Loucy (cell line): Measurements from ENCODE around the gene FAM24B.
"Not testable (repeated sequence)": the region's sequence is repeated elsewhere in the genome, so short reads cannot be mapped to it uniquely, and the experiment has no call there.

Experiments used
- H2AFZ ChIP-seq: fragments of 200-600 bp; sonication (generic); 2 replicates; pipeline ENCODE4 v1.6.0; 2016; ENCODE audit warnings: antibody characterized with exemption, mild to moderate bottlenecking, low read length, moderate library complexity
- H3F3A ChIP-seq: fragments of 200-600 bp; 2 replicates; pipeline ENCODE4 v1.6.0; 2016; ENCODE audit warnings: antibody characterized with exemption, low read depth, mild to moderate bottlenecking
- H3K27me3 ChIP-seq: fragments of 200-600 bp; sonication (generic); 2 replicates; pipeline ENCODE4 v1.6.1; 2014; ENCODE audit warnings: low read length, mild to moderate bottlenecking; ENCODE audit not compliant: insufficient read depth, poor library complexity, severe bottlenecking
- H3K36me3 ChIP-seq: fragments of 200-600 bp; sonication (generic); 2 replicates; pipeline ENCODE4 v1.6.1; 2016; ENCODE audit warnings: low read length; ENCODE audit not compliant: insufficient read depth
- H3K4me1 ChIP-seq: fragments of 200-600 bp; sonication (generic); 2 replicates; pipeline ENCODE4 v1.5.1; 2014; ENCODE audit warnings: low read length, mild to moderate bottlenecking; ENCODE audit not compliant: insufficient read depth, poor library complexity, severe bottlenecking
- H3K4me2 ChIP-seq: fragments of 200-600 bp; sonication (generic); 2 replicates; pipeline ENCODE4 v1.6.0; 2014; ENCODE audit warnings: antibody characterized with exemption, low read length, low read depth, mild to moderate bottlenecking; ENCODE audit not compliant: poor library complexity, severe bottlenecking
- H3K4me3 ChIP-seq: fragments of 200-600 bp; sonication (generic); 2 replicates; pipeline ENCODE4 v1.5.1; 2014; ENCODE audit warnings: low read length, mild to moderate bottlenecking, mixed read lengths; ENCODE audit not compliant: poor library complexity, severe bottlenecking
- H3K79me2 ChIP-seq: fragments of 200-600 bp; sonication (generic); 2 replicates; pipeline ENCODE4 v1.6.1; 2014; ENCODE audit warnings: low read length; ENCODE audit not compliant: insufficient read depth
- H3K9ac ChIP-seq: fragments of 200-600 bp; sonication (generic); 2 replicates; pipeline ENCODE4 v1.6.0; 2014; ENCODE audit warnings: mild to moderate bottlenecking, low read depth, low read length, moderate library complexity; ENCODE audit not compliant: poor library complexity, severe bottlenecking
- H3K9me2 ChIP-seq: fragments of 200-600 bp; sonication (generic); replicated peaks from 2 replicates; pipeline ENCODE4 v1.6.1; 2016; ENCODE audit warnings: low read depth, low read length, mixed read lengths
- H3K9me3 ChIP-seq: fragments of 200-600 bp; sonication (generic); 2 replicates; pipeline ENCODE4 v1.6.1; 2014; ENCODE audit warnings: mild to moderate bottlenecking, antibody characterized with exemption, low read length, low read depth; ENCODE audit not compliant: insufficient read depth
- H4K20me1 ChIP-seq: fragments of 200-600 bp; sonication (generic); 2 replicates; pipeline ENCODE4 v1.6.0; 2014; ENCODE audit warnings: antibody characterized with exemption, low read length, mild to moderate bottlenecking; ENCODE audit not compliant: insufficient read depth, poor library complexity, severe bottlenecking
- EZH2phosphoT487 ChIP-seq: fragments of 200-600 bp; IDR thresholded peaks from 2 replicates; pipeline ENCODE4 v1.6.1; 2018; ENCODE audit warnings: antibody characterized with exemption, mild to moderate bottlenecking, moderate library complexity, borderline replicate concordance
- TF ChIP-seq, protein P1 (sequence below): fragments of 200-600 bp; sonication (generic); conservative IDR thresholded peaks from 2 replicates; pipeline ENCODE4 v1.5.1; 2014; ENCODE audit warnings: mild to moderate bottlenecking, antibody characterized with exemption, low read length

The FAM24B gene

DNA sequence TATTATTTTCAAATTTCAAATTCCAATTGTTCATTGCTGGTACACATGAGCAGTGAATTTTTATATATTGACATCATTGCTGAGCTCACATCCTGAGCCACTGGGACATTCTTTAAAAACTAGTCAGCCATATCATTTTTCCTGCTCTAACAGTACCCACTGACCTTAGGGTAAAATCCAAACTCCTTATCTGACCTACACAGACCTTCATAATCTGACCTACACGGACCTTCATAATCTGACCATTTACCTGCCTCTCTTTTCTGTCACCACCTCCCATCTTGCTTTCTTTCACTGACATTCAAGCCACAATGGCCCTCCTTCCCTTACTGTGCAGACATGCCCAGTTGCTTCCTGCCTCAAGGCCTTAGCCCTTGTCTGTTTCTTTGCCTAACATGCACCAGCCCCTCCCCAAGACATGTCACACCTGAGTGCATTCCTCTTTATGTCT, 17.6 kb downstream of the FAM24B start:
- peaks cover 96% of the 10 kb centered on the region for H3K79me2 ChIP-seq
- peaks cover 19% of the 10 kb centered on the region; the same call in 1 of the 2 replicates for H3K36me3 ChIP-seq
- no peak overlapping the region for H3K4me3 ChIP-seq
- no peak overlapping the region for H2AFZ ChIP-seq
- peaks cover 6% of the 10 kb centered on the region for H3K9me3 ChIP-seq
- TF ChIP-seq, protein P1, sequence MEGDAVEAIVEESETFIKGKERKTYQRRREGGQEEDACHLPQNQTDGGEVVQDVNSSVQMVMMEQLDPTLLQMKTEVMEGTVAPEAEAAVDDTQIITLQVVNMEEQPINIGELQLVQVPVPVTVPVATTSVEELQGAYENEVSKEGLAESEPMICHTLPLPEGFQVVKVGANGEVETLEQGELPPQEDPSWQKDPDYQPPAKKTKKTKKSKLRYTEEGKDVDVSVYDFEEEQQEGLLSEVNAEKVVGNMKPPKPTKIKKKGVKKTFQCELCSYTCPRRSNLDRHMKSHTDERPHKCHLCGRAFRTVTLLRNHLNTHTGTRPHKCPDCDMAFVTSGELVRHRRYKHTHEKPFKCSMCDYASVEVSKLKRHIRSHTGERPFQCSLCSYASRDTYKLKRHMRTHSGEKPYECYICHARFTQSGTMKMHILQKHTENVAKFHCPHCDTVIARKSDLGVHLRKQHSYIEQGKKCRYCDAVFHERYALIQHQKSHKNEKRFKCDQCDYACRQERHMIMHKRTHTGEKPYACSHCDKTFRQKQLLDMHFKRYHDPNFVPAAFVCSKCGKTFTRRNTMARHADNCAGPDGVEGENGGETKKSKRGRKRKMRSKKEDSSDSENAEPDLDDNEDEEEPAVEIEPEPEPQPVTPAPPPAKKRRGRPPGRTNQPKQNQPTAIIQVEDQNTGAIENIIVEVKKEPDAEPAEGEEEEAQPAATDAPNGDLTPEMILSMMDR = no peak
- TF ChIP-seq EZH2phosphoT487 = no peak
- no peaks in the 10 kb centered on the region for H3K27me3 ChIP-seq
- no peaks in the 10 kb centered on the region for H3K9me2 ChIP-seq
- no peak overlapping the region for H3K9ac ChIP-seq
- H4K20me1 ChIP-seq = peaks cover 75% of the 10 kb centered on the region
- peak overlapping the region; percentile 23 for H3K4me2 ChIP-seq
- peaks cover 4% of the 10 kb centered on the region for H3K4me1 ChIP-seq
- no peaks in the 10 kb centered on the region for H3F3A ChIP-seq

DNA sequence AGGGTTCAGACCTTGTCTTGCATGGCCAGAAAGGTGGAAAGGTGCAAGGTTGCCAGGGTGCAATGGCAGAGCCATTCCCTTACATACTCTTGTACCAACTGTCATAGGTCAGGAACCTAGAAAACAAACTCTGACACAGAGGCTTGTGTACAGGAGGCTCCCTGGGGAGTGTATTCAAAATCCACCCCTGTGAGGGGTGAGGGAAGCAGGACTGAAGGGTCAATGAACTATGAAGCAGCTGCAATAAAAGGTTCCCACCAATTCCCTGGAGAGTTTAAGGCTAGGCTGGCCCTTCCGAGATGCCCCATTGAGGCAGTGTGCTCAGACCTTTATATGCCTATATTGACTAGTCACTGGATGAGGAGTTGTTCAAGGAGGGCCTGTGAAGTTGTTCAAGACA, 19.9 kb downstream of the FAM24B start:
- TF ChIP-seq EZH2phosphoT487 = no peak
- TF ChIP-seq, protein P1 = no peak
- H3K4me3 ChIP-seq = no peak overlapping the region
- no peak overlapping the region for H3K4me2 ChIP-seq
- H3F3A ChIP-seq = no peaks in the 10 kb centered on the region
- no peaks in the 10 kb centered on the region for H3K9me2 ChIP-seq
- H3K9ac ChIP-seq = no peak overlapping the region
- H4K20me1 ChIP-seq = peaks cover 74% of the 10 kb centered on the region
- peaks cover 91% of the 10 kb centered on the region for H3K79me2 ChIP-seq
- H3K27me3 ChIP-seq = no peaks in the 10 kb centered on the region
- peaks cover 4% of the 10 kb centered on the region for H3K4me1 ChIP-seq
- peaks cover 29% of the 10 kb centered on the region; the same call in 1 of the 2 replicates for H3K36me3 ChIP-seq
- no peak overlapping the region for H2AFZ ChIP-seq
- no peaks in the 10 kb centered on the region for H3K9me3 ChIP-seq

DNA sequence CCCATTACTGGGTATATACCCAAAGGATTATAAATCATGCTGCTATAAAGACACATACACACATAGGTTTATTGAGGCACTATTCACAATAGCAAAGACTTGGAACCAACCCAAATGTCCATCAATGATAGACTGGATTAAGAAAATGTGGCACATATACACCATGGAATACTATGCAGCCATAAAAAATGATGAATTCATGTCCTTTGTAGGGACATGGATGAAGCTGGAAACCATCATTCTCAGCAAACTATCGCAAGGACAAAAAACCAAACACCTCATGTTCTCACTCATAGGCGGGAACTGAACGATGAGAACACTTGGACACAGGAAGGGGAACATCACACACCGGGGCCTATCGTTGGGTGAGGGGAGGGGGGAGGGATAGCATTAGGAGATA, 21.3 kb downstream of the FAM24B start:
- Histone ChIP-seq H3K79me2 (peaks cover 76% of the 10 kb centered on the region), H4K20me1 (peaks cover 62% of the 10 kb centered on the region), H3K36me3 (peaks cover 44% of the 10 kb centered on the region; the same call in 1 of the 2 replicates)
- H3K4me2 ChIP-seq, H3K4me1 ChIP-seq, H3K9me2 ChIP-seq, H3K9ac ChIP-seq, H3K4me3 ChIP-seq, H2AFZ ChIP-seq, H3K9me3 ChIP-seq, H3K27me3 ChIP-seq, H3F3A ChIP-seq: not testable (repeated sequence)

DNA sequence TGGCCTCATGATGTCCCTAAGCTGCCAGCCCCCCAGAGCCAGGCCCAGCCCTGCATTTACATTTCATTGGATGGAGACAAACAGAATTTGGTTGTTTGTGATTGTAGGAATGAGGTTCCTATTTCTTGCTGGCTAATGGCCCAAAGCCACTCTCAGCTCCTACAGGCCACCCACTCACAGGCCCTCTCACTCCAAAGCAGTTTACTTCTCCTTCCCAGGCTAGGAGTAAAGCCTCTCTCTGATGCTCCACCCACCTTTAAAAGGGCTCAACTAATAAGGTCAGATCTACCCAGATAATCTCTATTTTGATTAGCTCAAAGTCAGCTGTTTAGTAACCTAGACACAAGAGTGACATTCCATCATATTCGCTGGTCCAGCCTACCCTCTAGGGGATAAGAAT, 22.5 kb downstream of the FAM24B start:
- Histone ChIP-seq H3F3A (no peaks in the 10 kb centered on the region), H3K27me3 (no peaks in the 10 kb centered on the region), H3K9me3 (no peaks in the 10 kb centered on the region), H3K9ac (no peak overlapping the region), H3K4me3 (no peak overlapping the region), H3K36me3 (peaks cover 55% of the 10 kb centered on the region), H3K4me2 (no peak overlapping the region), H3K4me1 (peaks cover 1% of the 10 kb centered on the region), H3K79me2 (peaks cover 64% of the 10 kb centered on the region), H3K9me2 (no peaks in the 10 kb centered on the region), H4K20me1 (peaks cover 53% of the 10 kb centered on the region), H2AFZ (no peak overlapping the region)
- TF ChIP-seq, protein P1 = no peak
- TF ChIP-seq EZH2phosphoT487 = no peak
